T-helper 17 cell (primary cell): ENCODE measurements around the gene NEUROD1. TPM values are rescaled to one million over a fixed set of nuclear protein-coding genes. Genes with fewer than 3 reads are reported as not detected.
"Not testable (repeated sequence)": the region's sequence is repeated elsewhere in the genome, so short reads cannot be mapped to it uniquely, and the experiment has no call there.

ENCODE experiments used
- ATAC-seq: fragments of 150-1000 bp; cut with Tn5 transposase; 2 replicates; pipeline ENCODE4 v1.10.0; 2021; ENCODE audit warnings: mild to moderate bottlenecking, moderate library complexity
- DNase-seq, 3 donors: peaks; one replicate each; pipeline versions ENCODE4 v3.0.0 to v3.0.0-alpha.2; 2020 to 2021
- H3K9me3 ChIP-seq: one replicate; pipeline ENCODE4 v1.7.0; 2013; ENCODE audit warnings: low read length, mild to moderate bottlenecking; ENCODE audit not compliant: control insufficient read depth, poor library complexity, severe bottlenecking
- H3K27ac Mint-ChIP-seq: one replicate; pipeline ENCODE4 v1.8.0; 2022; ENCODE audit warnings: mild to moderate bottlenecking, moderate library complexity, mixed read lengths
- H3K27me3 Mint-ChIP-seq: one replicate; pipeline ENCODE4 v1.8.0; 2022; ENCODE audit warnings: mixed read lengths
- H3K36me3 Mint-ChIP-seq: one replicate; pipeline ENCODE4 v1.8.0; 2022; ENCODE audit warnings: low read depth, mixed read lengths
- H3K4me1 Mint-ChIP-seq: one replicate; pipeline ENCODE4 v1.8.0; 2022; ENCODE audit warnings: mild to moderate bottlenecking, mixed read lengths
- H3K4me3 Mint-ChIP-seq: one replicate; pipeline ENCODE4 v1.8.0; 2022; ENCODE audit warnings: mild to moderate bottlenecking, moderate library complexity, mixed read lengths
- total RNA-seq, 4 donors: library from RNA in 2 of 4; stranded (reverse) in 2 of 4; gene quantifications; one replicate each; pipeline ENCODE4 v1.2.3 and lab custom pipeline; 2022 to 2026

NEUROD1 gene
- not detected for total RNA-seq
- total RNA-seq (lab: John Stamatoyannopoulos, UW): 0 reads per million in 2 donors

GRCh38 chr2:181680055-181680936, at the start of gene NEUROD1:
Gene NEUROD1 (minus strand): TSS chr2:181680517. CDS start chr2:181678860, 1,657 bp downstream.
- no peak within 1 kb of the TSS for H3K27ac Mint-ChIP-seq
- no peaks in the 10 kb centered on the region for H3K9me3 ChIP-seq
- peaks cover 6% of the 10 kb centered on the region for H3K36me3 Mint-ChIP-seq
- ATAC-seq (no peak), DNase-seq (no peak)
- H3K27me3 Mint-ChIP-seq: peaks cover 70% of the 10 kb centered on the region
- peak within 1 kb of the TSS; percentile 69 for H3K4me3 Mint-ChIP-seq
- H3K4me1 Mint-ChIP-seq: peaks cover 30% of the 10 kb centered on the region

GRCh38 chr2:181725476-181725875, 45.2 kb upstream of the NEUROD1 start:
- ATAC-seq: no peak
- H3K27me3 Mint-ChIP-seq: peaks cover 16% of the 10 kb centered on the region
- no peak overlapping the region for H3K27ac Mint-ChIP-seq

GRCh38 chr2:181724662-181725061, 44.3 kb upstream of the NEUROD1 start:
- no peaks in the 10 kb centered on the region for H3K4me1 Mint-ChIP-seq
- DNase-seq (no peak), ATAC-seq (no peak)
- no peaks in the 10 kb centered on the region for H3K36me3 Mint-ChIP-seq
- H3K9me3 ChIP-seq: no peaks in the 10 kb centered on the region
- H3K27me3 Mint-ChIP-seq: peaks cover 16% of the 10 kb centered on the region
- no peak overlapping the region for H3K4me3 Mint-ChIP-seq
- H3K27ac Mint-ChIP-seq: no peak overlapping the region

More at GRCh38 chr2:181725476-181725875, 45.2 kb upstream of the NEUROD1 start:
- DNase-seq: no peak
- no peak overlapping the region for H3K4me3 Mint-ChIP-seq
- H3K4me1 Mint-ChIP-seq: no peaks in the 10 kb centered on the region
- H3K9me3 ChIP-seq: no peaks in the 10 kb centered on the region
- H3K36me3 Mint-ChIP-seq: no peaks in the 10 kb centered on the region

- H3K27me3 Mint-ChIP-seq: peaks cover 16% of the 10 kb centered on the region
Observed at GRCh38 chr2:181723731-181724130, 43.4 kb upstream of the NEUROD1 start.

GRCh38 chr2:181715033-181715630, 34.8 kb upstream of the NEUROD1 start:
- Mint-ChIP-seq H3K4me1 (no peaks in the 10 kb centered on the region), H3K27me3 (peaks cover 37% of the 10 kb centered on the region), H3K27ac (no peak overlapping the region), H3K36me3 (no peaks in the 10 kb centered on the region), H3K4me3 (no peak overlapping the region)
- peak; percentile 86 for ATAC-seq
- H3K9me3 ChIP-seq: no peaks in the 10 kb centered on the region
- DNase-seq: peak in 1 of 3 donors; percentile 46

More at GRCh38 chr2:181723731-181724130, 43.4 kb upstream of the NEUROD1 start:
- H3K4me3 Mint-ChIP-seq: no peak overlapping the region
- DNase-seq (no peak), ATAC-seq (no peak)
- no peaks in the 10 kb centered on the region for H3K4me1 Mint-ChIP-seq
- H3K9me3 ChIP-seq: no peaks in the 10 kb centered on the region
- no peaks in the 10 kb centered on the region for H3K36me3 Mint-ChIP-seq
- no peak overlapping the region for H3K27ac Mint-ChIP-seq

GRCh38 chr2:181711051-181711450, 30.7 kb upstream of the NEUROD1 start:
- DNase-seq, ATAC-seq, H3K4me3 Mint-ChIP-seq, H3K36me3 Mint-ChIP-seq, H3K27ac Mint-ChIP-seq, H3K4me1 Mint-ChIP-seq, H3K9me3 ChIP-seq: not testable (repeated sequence)
- H3K27me3 Mint-ChIP-seq: peaks cover 45% of the 10 kb centered on the region

GRCh38 chr2:181702519-181702918, 22.2 kb upstream of the NEUROD1 start:
- not testable (repeated sequence) for H3K9me3 ChIP-seq, H3K4me1 Mint-ChIP-seq, H3K36me3 Mint-ChIP-seq, DNase-seq, H3K27me3 Mint-ChIP-seq, H3K27ac Mint-ChIP-seq, ATAC-seq, H3K4me3 Mint-ChIP-seq

- no peak for ATAC-seq
- peaks cover 4% of the 10 kb centered on the region for H3K36me3 Mint-ChIP-seq
- H3K4me3 Mint-ChIP-seq: no peak overlapping the region
- no peak for DNase-seq
- H3K9me3 ChIP-seq: no peaks in the 10 kb centered on the region
- H3K27ac Mint-ChIP-seq: no peak overlapping the region
- H3K4me1 Mint-ChIP-seq: no peaks in the 10 kb centered on the region
- H3K27me3 Mint-ChIP-seq: peaks cover 22% of the 10 kb centered on the region
Observed at GRCh38 chr2:181698223-181698622, 17.9 kb upstream of the NEUROD1 start.

GRCh38 chr2:181697571-181697970, 17.3 kb upstream of the NEUROD1 start:
- H3K9me3 ChIP-seq: no peaks in the 10 kb centered on the region
- Mint-ChIP-seq H3K27ac (no peak overlapping the region), H3K36me3 (peaks cover 4% of the 10 kb centered on the region), H3K4me3 (no peak overlapping the region), H3K4me1 (no peaks in the 10 kb centered on the region), H3K27me3 (peaks cover 22% of the 10 kb centered on the region)
- no peak for ATAC-seq
- no peak for DNase-seq

GRCh38 chr2:181697126-181697525, 16.8 kb upstream of the NEUROD1 start:
- H3K36me3 Mint-ChIP-seq: peaks cover 4% of the 10 kb centered on the region
- no peak overlapping the region for H3K27ac Mint-ChIP-seq
- H3K4me3 Mint-ChIP-seq: no peak overlapping the region
- H3K9me3 ChIP-seq: no peaks in the 10 kb centered on the region
- DNase-seq (no peak), ATAC-seq (no peak)
- peaks cover 22% of the 10 kb centered on the region for H3K27me3 Mint-ChIP-seq
- H3K4me1 Mint-ChIP-seq: no peaks in the 10 kb centered on the region

- Mint-ChIP-seq H3K36me3 (peaks cover 2% of the 10 kb centered on the region), H3K27ac (no peak overlapping the region), H3K4me1 (no peaks in the 10 kb centered on the region), H3K27me3 (peaks cover 36% of the 10 kb centered on the region), H3K4me3 (no peak overlapping the region)
- no peak for ATAC-seq
- no peak for DNase-seq
- no peaks in the 10 kb centered on the region for H3K9me3 ChIP-seq
Observed at GRCh38 chr2:181694271-181694670, 14.0 kb upstream of the NEUROD1 start.

- Mint-ChIP-seq H3K4me3 (no peak overlapping the region), H3K27me3 (peaks cover 49% of the 10 kb centered on the region), H3K4me1 (no peaks in the 10 kb centered on the region), H3K36me3 (peaks cover 3% of the 10 kb centered on the region), H3K27ac (no peak overlapping the region)
- H3K9me3 ChIP-seq: no peaks in the 10 kb centered on the region
- ATAC-seq (no peak), DNase-seq (no peak)
Observed at GRCh38 chr2:181690860-181691259, 10.5 kb upstream of the NEUROD1 start.

- Mint-ChIP-seq H3K4me1 (peaks cover 13% of the 10 kb centered on the region), H3K36me3 (peaks cover 7% of the 10 kb centered on the region), H3K4me3 (no peak overlapping the region), H3K27ac (no peak overlapping the region), H3K27me3 (peaks cover 79% of the 10 kb centered on the region)
- no peak for ATAC-seq
- no peak for DNase-seq
- no peaks in the 10 kb centered on the region for H3K9me3 ChIP-seq
Observed at GRCh38 chr2:181686576-181687185, 6.4 kb upstream of the NEUROD1 start.
